Mesothelial cell of epicardium (in vitro differentiated cells): ENCODE results near the gene CAMTA1. TPM values are rescaled to one million over a fixed set of nuclear protein-coding genes. Genes with fewer than 3 reads are reported as not detected.

Source experiments
- DNase-seq, 2 experiments: peaks; one replicate each; pipeline ENCODE4 v3.0.0; 2021; ENCODE audit warnings: low spot score in 2 of 2; ENCODE audit not compliant: unreplicated experiment in 2 of 2
- H3K27ac Mint-ChIP-seq: 2 replicates; pipeline ENCODE4 v1.8.0; 2021; ENCODE audit warnings: mixed read lengths
- H3K27me3 Mint-ChIP-seq: 2 replicates; pipeline ENCODE4 v1.8.0; 2021; ENCODE audit warnings: low read depth, mixed read lengths
- H3K36me3 Mint-ChIP-seq: 2 replicates; pipeline ENCODE4 v1.8.0; 2021; ENCODE audit warnings: mixed read lengths
- H3K4me1 Mint-ChIP-seq: 2 replicates; pipeline ENCODE4 v1.8.0; 2021; ENCODE audit warnings: mixed read lengths
- H3K4me3 Mint-ChIP-seq: 2 replicates; pipeline ENCODE4 v1.8.0; 2021; ENCODE audit warnings: mild to moderate bottlenecking, moderate library complexity, mixed read lengths
- H3K9me3 Mint-ChIP-seq: 2 replicates; pipeline ENCODE4 v1.8.0; 2021; ENCODE audit warnings: mixed read lengths
- total RNA-seq: library from RNA; stranded (reverse); gene quantifications from 3 replicates; pipeline ENCODE4 v1.2.1, GENCODE V29; 2021
- TF ChIP-seq, protein P1 (sequence below): fragments of 200-600 bp; sonication (generic); IDR thresholded peaks from one replicate; pipeline ENCODE4 v1.5.0; 2021; ENCODE audit warnings: antibody characterized with exemption; ENCODE audit not compliant: unreplicated experiment

CAMTA1 gene
- total RNA-seq, 1 donor from 2014 or later, result 70.4 TPM

DNA sequence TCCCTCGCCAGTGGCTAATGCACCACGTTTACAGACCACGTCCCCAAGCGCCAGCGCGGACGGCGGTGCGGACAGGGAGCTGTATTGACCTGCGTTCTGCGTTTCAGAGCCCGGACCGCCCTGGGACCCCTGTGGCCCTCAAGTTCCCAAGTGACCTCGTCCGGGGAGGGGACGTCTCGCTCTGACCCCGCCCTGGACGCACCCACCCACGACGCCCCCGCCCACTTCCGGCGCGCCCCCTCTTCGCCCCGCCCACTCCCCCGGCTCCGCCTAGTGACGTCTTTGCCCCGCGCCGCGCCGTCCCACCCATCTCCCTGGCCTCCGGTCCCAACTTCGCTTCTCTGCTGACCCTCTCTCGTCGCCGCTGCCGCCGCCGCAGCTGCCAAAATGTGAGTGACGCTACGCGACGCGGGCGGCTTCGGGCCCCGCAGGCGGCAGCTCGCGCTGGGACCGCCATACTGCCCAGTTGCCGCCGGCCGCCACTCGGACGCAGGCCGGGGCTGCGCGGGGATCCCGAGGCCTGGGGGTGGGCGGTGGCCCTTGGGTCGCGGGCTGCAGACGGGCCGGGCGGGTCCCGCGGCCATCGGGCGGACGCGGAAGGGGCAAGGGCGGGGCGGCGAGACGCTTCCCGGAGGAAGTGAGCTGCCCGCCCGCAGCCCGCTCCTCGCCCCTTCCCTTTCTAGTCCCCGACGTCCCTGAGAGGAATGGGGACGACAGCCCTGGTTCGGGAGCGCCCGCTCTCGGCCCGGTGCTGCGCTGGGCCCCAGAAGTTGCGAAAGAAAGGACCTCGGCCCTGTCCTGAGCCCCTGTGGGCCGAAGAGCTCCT, 986.0 kb downstream of the CAMTA1 start, which contains the start of gene VAMP3:
Gene VAMP3 (plus strand): TSS at position 300 of the 826 bp plus-strand sequence. CDS start 88 bp downstream, at position 388.
- Mint-ChIP-seq H3K4me1 (peaks cover 16% of the 10 kb centered on the region), H3K27ac (peak within 1 kb of the TSS; percentile 90), H3K36me3 (peaks cover 20% of the 10 kb centered on the region), H3K27me3 (no peaks in the 10 kb centered on the region), H3K9me3 (peaks cover 7% of the 10 kb centered on the region), H3K4me3 (peak within 1 kb of the TSS; percentile 83)
- TF ChIP-seq, protein P1, sequence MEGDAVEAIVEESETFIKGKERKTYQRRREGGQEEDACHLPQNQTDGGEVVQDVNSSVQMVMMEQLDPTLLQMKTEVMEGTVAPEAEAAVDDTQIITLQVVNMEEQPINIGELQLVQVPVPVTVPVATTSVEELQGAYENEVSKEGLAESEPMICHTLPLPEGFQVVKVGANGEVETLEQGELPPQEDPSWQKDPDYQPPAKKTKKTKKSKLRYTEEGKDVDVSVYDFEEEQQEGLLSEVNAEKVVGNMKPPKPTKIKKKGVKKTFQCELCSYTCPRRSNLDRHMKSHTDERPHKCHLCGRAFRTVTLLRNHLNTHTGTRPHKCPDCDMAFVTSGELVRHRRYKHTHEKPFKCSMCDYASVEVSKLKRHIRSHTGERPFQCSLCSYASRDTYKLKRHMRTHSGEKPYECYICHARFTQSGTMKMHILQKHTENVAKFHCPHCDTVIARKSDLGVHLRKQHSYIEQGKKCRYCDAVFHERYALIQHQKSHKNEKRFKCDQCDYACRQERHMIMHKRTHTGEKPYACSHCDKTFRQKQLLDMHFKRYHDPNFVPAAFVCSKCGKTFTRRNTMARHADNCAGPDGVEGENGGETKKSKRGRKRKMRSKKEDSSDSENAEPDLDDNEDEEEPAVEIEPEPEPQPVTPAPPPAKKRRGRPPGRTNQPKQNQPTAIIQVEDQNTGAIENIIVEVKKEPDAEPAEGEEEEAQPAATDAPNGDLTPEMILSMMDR, result no peak
- DNase-seq, result peak; percentile 69 to 83

DNA sequence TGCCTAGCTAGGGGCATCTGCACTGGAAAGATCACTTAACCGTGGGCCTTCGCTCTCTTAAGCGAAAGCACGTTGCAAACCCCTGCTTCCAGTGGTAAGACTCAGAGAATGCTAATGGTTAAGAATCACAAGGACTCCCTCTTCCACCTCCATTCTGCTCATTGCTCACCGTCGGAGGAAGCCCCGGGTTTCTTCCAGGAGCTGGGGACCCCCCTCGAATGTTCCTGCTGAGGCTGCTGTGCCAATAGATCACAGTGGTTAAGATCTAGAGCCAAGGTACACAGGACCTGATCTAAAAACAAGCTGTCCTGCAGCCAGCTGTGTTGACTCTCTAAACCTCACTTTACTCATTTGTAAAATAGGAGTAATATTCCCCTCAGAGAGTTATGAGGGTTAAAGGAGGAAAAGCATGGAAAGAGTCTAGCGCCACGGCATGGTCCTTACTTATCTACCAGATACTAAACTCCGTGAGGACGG, 986.6 kb downstream of the CAMTA1 start:
- Mint-ChIP-seq H3K9me3 (peaks cover 7% of the 10 kb centered on the region), H3K4me1 (peaks cover 16% of the 10 kb centered on the region), H3K4me3 (peak overlapping the region; percentile 83), H3K36me3 (peaks cover 24% of the 10 kb centered on the region), H3K27ac (peak overlapping the region; percentile 90), H3K27me3 (no peaks in the 10 kb centered on the region)
- no peak for DNase-seq
- TF ChIP-seq, protein P1, result no peak

DNA sequence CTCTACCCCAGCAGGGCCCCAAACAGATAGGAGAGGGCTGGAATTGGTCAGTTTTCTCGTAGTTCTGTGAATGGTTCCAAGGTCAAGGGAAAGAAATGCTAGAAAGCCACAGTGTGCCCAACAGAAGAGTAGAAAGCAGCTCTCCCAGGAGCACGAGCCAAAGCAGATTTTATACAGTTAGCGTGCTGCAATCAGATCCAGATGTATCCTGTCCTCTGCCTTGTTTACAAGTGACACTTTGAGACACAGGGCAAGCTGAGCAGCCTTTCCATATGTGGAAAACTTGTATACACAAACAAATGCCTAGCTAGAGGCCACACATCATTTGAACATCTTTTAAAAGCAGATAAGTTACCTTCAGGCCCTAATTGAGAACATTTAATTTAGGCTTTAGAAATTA, 992.3 kb downstream of the CAMTA1 start:
- DNase-seq, result no peak
- peaks cover 7% of the 10 kb centered on the region for H3K9me3 Mint-ChIP-seq
- TF ChIP-seq, protein P1, result no peak
- H3K27ac Mint-ChIP-seq, result no peak overlapping the region
- H3K36me3 Mint-ChIP-seq, result peaks cover 36% of the 10 kb centered on the region
- no peak overlapping the region for H3K4me3 Mint-ChIP-seq
- no peaks in the 10 kb centered on the region for H3K27me3 Mint-ChIP-seq
- H3K4me1 Mint-ChIP-seq, result peaks cover 4% of the 10 kb centered on the region

DNA sequence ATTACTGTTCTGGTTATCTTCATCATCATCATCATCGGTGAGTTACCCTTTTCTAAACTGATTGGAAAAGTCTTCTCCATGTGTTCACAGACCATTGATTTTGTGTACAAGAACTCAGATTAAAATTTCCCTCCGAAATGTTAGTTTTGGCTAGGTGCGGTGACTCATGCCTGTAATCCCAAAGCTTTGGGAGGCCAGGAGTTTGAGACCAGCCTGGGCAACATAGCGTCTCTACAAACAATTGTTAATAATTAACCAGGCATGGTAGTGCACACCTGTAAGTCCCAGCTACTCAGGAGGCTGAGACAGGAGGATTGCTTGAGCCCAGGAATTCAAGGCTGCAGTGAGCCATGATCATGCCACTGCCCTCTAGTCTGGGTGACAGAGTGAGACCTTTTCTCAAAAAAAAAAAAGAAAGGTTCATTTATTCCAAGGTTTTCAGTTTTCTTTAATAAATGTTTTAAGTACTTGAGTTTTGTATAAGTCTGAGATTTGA, 992.9 kb downstream of the CAMTA1 start:
- Mint-ChIP-seq H3K9me3 (peaks cover 7% of the 10 kb centered on the region), H3K4me3 (no peak overlapping the region), H3K4me1 (peaks cover 6% of the 10 kb centered on the region), H3K27me3 (no peaks in the 10 kb centered on the region), H3K36me3 (peaks cover 36% of the 10 kb centered on the region), H3K27ac (no peak overlapping the region)
- DNase-seq, result no peak
- TF ChIP-seq, protein P1, result no peak

DNA sequence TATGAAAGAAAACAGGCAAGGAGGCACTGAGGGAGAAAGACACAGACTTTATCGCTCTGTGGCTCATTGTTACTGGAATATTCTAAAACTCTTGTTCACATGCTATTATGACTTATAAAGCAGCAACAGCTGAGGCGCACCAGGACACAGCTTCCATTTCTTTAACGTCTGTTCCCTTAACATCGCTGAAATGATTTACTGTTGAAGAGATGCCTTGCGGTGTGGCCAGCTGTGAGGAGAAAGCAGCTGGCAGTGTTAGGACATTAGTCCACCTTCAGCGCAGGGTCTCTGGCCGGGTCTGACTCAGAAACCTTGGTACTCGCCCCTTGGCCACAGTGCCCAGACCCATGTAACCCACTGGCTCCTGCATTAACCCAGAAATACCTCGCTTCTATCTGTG, 995.7 kb downstream of the CAMTA1 start:
- no peak overlapping the region for H3K27ac Mint-ChIP-seq
- TF ChIP-seq, protein P1, result no peak
- H3K4me1 Mint-ChIP-seq, result peaks cover 5% of the 10 kb centered on the region
- no peak overlapping the region for H3K4me3 Mint-ChIP-seq
- peaks cover 27% of the 10 kb centered on the region for H3K36me3 Mint-ChIP-seq
- no peak for DNase-seq
- peaks cover 6% of the 10 kb centered on the region for H3K9me3 Mint-ChIP-seq
- H3K27me3 Mint-ChIP-seq, result no peaks in the 10 kb centered on the region
